GM19193 (cell line): ENCODE results near the gene FYTTD1.

Experiments used
- POLR2A ChIP-seq: IDR thresholded peaks from 4 replicates; pipeline ENCODE4 v1.6.1; 2011; ENCODE audit not compliant: insufficient read depth, insufficient read length; ENCODE audit errors: extremely low read depth

Gene FYTTD1

GRCh38 chr3:197758512-197758911, 8.8 kb downstream of the FYTTD1 start:
- TF ChIP-seq POLR2A = no peak

- TF ChIP-seq POLR2A = no peak
Observed at GRCh38 chr3:197761784-197762183, 12.1 kb downstream of the FYTTD1 start.

GRCh38 chr3:197775317-197775716, 25.6 kb downstream of the FYTTD1 start:
- no peak for TF ChIP-seq POLR2A

GRCh38 chr3:197782230-197782629, 32.5 kb downstream of the FYTTD1 start:
- no peak for TF ChIP-seq POLR2A

GRCh38 chr3:197784019-197784585, 34.4 kb downstream of the FYTTD1 start:
- TF ChIP-seq POLR2A = no peak

GRCh38 chr3:197787412-197787811, 37.7 kb downstream of the FYTTD1 start:
- no peak for TF ChIP-seq POLR2A

- no peak for TF ChIP-seq POLR2A
Observed at GRCh38 chr3:197789309-197789708, 39.6 kb downstream of the FYTTD1 start.

- no peak for TF ChIP-seq POLR2A
Observed at GRCh38 chr3:197790033-197790432, 40.4 kb downstream of the FYTTD1 start.

GRCh38 chr3:197791113-197791891, 41.6 kb downstream of the FYTTD1 start, which contains the start of gene LRCH3:
Gene LRCH3, plus strand, starts transcription at chr3:197791254. Its CDS starts 25 bp downstream, at chr3:197791279.
- TF ChIP-seq POLR2A = peak; percentile 97

- TF ChIP-seq POLR2A = no peak
Observed at GRCh38 chr3:197791892-197792647, 42.4 kb downstream of the FYTTD1 start.

GRCh38 chr3:197793247-197793646, 43.6 kb downstream of the FYTTD1 start:
- no peak for TF ChIP-seq POLR2A

GRCh38 chr3:197794115-197794514, 44.4 kb downstream of the FYTTD1 start:
- no peak for TF ChIP-seq POLR2A

GRCh38 chr3:197795200-197795599, 45.5 kb downstream of the FYTTD1 start:
- no peak for TF ChIP-seq POLR2A

GRCh38 chr3:197796087-197796486, 46.4 kb downstream of the FYTTD1 start:
- no peak for TF ChIP-seq POLR2A

- no peak for TF ChIP-seq POLR2A
Observed at GRCh38 chr3:197798863-197799262, 49.2 kb downstream of the FYTTD1 start.

- no peak for TF ChIP-seq POLR2A
Observed at GRCh38 chr3:197800379-197800778, 50.7 kb downstream of the FYTTD1 start.
